ENCODE data around the gene C19orf33.
"Not testable (repeated sequence)": the region's sequence is repeated elsewhere in the genome, so short reads cannot be mapped to it uniquely, and the experiment has no call there.

DNA sequence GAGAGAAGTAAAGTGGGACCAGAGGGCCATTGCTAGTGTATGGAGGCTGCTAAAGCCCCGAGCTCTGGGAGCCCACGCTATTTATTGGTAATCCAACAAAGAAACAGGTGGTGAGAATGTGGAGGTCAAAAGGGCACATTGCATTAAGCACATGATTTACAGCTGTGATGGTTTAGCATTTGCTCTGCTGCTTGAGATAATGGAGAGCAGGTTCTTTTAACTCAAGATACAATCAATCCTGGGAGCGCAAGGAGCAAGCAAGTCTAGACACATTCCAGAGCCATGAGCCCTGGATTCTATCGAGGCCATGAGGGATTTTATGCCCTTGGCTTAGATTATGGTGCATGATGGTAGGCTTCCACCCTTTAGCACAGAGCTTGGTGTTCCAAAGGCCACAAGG, 35.0 kb downstream of the C19orf33 start:
- TF ChIP-seq, protein P1, sequence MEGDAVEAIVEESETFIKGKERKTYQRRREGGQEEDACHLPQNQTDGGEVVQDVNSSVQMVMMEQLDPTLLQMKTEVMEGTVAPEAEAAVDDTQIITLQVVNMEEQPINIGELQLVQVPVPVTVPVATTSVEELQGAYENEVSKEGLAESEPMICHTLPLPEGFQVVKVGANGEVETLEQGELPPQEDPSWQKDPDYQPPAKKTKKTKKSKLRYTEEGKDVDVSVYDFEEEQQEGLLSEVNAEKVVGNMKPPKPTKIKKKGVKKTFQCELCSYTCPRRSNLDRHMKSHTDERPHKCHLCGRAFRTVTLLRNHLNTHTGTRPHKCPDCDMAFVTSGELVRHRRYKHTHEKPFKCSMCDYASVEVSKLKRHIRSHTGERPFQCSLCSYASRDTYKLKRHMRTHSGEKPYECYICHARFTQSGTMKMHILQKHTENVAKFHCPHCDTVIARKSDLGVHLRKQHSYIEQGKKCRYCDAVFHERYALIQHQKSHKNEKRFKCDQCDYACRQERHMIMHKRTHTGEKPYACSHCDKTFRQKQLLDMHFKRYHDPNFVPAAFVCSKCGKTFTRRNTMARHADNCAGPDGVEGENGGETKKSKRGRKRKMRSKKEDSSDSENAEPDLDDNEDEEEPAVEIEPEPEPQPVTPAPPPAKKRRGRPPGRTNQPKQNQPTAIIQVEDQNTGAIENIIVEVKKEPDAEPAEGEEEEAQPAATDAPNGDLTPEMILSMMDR (IDR thresholded peaks at IDR 0.05; ENCODE audit: low read depth, low read length), result not testable (repeated sequence)
- not testable (repeated sequence) for TF ChIP-seq POLR2A (IDR thresholded peaks at IDR 0.05; ENCODE audit: extremely low read depth, insufficient read length)

Data from NB4 (cell line).